GM12872 (cell line): ENCODE data around the gene FKRP.

ENCODE experiments used
- CTCF ChIP-seq: IDR thresholded peaks from 3 replicates; pipeline ENCODE4 v1.5.1; 2011; ENCODE audit warnings: low read depth, mild to moderate bottlenecking, low read length, moderate library complexity; ENCODE audit not compliant: insufficient read depth

Gene FKRP

GRCh38 chr19:46717716-46718143 lies 28.1 kb upstream of the FKRP start:
- TF ChIP-seq CTCF = no peak

DNA sequence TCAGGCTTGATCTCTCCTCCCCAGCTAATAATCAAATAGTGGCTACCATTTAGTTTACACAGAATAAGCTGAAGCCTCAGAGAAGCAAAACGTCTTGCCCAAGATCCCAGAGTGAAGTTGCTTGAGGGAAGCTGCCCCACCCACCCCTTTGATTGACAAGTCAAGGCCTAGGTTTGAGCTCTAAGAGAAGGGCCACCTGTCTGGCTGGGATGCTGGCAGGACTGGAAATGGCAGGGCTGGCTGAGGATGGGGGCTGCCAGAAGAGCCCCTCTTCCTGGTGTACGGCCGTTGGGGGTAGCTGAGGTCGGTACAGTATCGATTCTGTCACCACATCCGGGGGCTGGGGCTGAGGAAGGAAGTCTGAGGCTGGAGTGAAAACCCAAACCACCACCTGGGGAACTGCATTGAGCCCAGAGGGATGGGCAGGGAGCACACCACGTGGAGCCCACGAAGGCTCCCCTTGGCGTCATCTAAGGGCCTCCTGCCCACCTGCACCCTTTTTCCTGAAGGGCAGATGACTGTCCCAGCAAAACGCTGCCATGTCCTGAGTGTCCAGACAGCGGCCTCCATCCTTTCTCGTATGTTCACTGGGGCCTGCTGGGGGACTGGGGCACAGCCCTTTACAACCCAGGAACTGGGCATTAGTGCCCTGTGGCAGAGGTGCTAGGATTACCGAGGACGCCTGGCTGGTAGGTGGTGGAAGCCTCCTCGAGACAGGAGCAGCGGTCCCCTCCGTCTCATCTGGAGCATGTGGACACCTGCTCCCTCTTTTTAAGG lies 27.5 kb upstream of the FKRP start:
- no peak for TF ChIP-seq CTCF

GRCh38 chr19:46718934-46719622 lies 26.8 kb upstream of the FKRP start:
- no peak for TF ChIP-seq CTCF

DNA sequence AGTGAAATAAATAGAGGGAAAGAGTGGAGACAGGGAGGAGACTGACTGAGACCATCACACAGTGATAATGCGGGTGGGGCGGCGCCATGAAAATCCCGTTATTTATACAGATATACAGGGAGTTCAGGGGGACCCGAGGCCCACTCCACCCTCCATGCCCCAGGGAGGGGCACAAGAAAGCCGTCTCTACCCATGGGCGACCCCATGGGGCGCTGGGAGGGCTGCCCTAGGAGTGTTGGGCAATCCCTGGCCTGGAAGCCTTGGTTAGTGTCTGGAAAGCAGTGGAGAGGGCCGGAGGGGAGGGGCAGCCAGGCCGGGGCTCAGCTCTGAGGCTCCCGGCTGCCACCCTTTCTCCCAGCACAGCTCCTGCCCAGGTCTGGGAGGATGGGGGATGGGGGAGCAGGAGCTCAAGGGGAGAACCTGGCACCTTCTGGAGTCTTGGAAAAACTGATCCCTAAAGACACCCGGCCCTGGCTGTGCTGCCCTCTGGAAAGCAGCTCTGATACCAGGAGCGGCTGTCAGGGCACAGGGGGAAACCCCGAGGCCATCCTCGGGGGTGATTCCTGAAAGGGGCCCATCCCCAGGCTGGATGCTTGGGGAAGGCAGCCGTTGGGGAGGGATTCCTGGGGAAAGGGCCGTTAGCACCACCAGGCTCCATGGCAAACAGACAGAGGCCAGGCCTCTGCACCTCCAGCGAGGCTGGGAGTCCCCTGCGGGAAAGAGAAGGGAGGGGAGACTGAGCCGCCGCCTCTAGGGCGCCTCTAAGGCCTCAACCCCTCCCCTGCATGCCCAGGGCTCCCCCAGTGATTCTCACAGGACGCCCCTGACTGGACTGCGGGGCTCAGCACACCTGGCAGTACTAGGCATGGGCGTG lies 26.0 kb upstream of the FKRP start:
- no peak for TF ChIP-seq CTCF

DNA sequence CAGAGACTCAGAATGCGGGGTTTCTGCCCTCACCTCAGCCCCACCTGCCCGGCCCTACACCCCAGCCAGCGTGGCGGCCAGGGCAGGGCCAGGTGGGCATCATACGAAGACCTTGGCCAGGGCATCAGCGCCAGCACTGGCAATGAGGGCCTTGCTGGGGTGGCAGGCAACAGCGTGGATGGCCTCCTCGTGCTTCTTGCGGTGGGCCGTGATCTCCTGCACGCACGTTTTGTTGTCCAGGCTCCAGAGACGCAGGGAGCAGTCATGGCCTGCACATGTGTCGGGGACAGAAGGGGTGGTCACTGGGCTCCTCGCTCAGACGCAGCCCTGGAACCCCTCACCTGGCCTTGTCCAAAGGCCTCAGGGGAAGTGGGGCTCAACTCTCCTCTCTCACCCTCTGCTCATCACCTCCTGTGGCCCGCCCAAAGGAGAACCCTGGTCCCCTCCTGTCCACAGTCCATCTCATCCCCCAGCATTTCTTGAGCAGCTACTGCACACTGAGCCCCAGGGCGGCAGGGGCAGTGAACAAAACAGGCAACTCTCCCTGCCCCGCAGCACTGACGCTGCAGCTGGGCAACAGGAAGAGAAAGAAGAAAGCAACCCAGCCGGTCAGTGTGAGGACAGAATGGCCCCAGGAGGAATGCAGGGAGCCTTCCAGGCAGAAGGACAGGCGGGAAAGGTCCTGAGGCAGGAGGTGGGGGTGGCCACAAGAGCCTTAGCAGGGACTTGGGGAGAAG lies 25.2 kb upstream of the FKRP start:
- TF ChIP-seq CTCF = no peak

DNA sequence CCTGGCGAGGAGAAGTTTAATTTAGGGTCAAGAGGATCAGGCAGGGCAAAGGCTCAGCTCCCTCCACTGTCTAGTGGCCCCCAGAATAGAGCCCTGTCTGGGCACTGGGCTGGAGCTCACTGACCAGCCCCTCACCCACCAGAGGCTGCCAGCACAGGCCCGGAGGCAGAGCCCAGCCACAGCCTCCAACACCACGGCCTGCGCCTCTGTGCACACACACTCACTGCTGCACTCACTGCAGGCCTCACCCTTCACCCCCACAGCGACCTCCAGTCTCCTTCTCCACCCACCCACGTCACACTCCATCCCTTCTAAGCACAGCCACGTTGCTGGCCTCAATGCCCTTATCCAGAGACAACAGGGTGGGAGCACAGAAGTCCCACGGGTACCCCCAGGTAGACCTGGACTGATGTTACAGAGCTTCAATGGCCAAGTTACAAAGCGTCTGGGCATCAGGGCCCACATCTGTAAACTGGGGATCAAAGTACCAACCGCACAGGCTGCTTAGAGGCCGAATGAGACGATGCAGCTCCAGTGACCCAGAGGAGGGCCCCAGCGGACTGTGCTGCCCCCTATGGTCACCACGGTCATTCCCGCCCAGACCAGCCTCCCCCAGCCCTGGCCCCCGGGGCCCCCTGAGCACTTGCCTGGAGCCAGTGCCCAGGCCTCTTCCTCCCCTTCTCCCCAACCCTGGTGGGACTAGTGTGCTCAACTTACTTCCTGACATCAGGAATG lies 24.4 kb upstream of the FKRP start:
- TF ChIP-seq CTCF = peak; percentile 27; the same call in 1 of the 3 replicates
